Suprapubic skin (tissue), 4 donors: Measurements from ENCODE around the gene GRID1. TPM values are rescaled to one million over a fixed set of nuclear protein-coding genes. Genes with fewer than 3 reads are reported as not detected.
A peak's percentile ranks its signal among the peaks of the same experiment; 100 is the strongest.
"Not testable (repeated sequence)": the region's sequence is repeated elsewhere in the genome, so short reads cannot be mapped to it uniquely, and the experiment has no call there.

ENCODE experiments used
- DNase-seq, 2 donors: peaks; one replicate each; pipeline ENCODE4 v3.0.0-alpha.2; 2019; ENCODE audit warnings: low spot score in 2 of 2
- H3K27ac ChIP-seq: fragments of 200-600 bp; sonication (generic); one replicate; pipeline ENCODE4 v1.5.1; 2019
- H3K27me3 ChIP-seq: fragments of 200-600 bp; sonication (generic); one replicate; pipeline ENCODE4 v1.5.1; 2019
- H3K36me3 ChIP-seq: fragments of 200-600 bp; sonication (generic); one replicate; pipeline ENCODE4 v1.5.1; 2019
- H3K4me1 ChIP-seq: fragments of 200-600 bp; sonication (generic); one replicate; pipeline ENCODE4 v1.5.1; 2019
- H3K4me3 ChIP-seq: fragments of 200-600 bp; sonication (generic); one replicate; pipeline ENCODE4 v1.5.1; 2019; ENCODE audit warnings: mild to moderate bottlenecking
- H3K9me3 ChIP-seq: fragments of 200-600 bp; sonication (generic); one replicate; pipeline ENCODE4 v1.5.1; 2019
- CTCF ChIP-seq, 2 donors: fragments of 200-600 bp in 1 of 2; fragments of 450-650 bp in 1 of 2; sonication (generic) in 1 of 2; IDR thresholded peaks; one replicate each; pipeline ENCODE4 v1.5.1; 2016 to 2019; ENCODE audit warnings: antibody characterized with exemption in 2 of 2, mild to moderate bottlenecking in 1 of 2, moderate library complexity in 1 of 2
- EP300 ChIP-seq: sonication (generic); formaldehyde crosslinking; IDR thresholded peaks from one replicate; pipeline ENCODE4 v1.6.1; 2017; ENCODE audit warnings: antibody characterized with exemption
- POLR2A ChIP-seq, 2 donors: fragments of 450-650 bp; IDR thresholded peaks; one replicate each; pipeline ENCODE4 v1.6.1; 2017; ENCODE audit warnings: antibody characterized with exemption in 2 of 2, mild to moderate bottlenecking in 2 of 2, moderate library complexity in 2 of 2
- POLR2AphosphoS5 ChIP-seq, 3 donors: sonication (generic); formaldehyde crosslinking; IDR thresholded peaks; one replicate each; pipeline ENCODE4 v1.6.1; 2017; ENCODE audit warnings: antibody characterized with exemption in 3 of 3
- WGBS: methylation state at CpG from one replicate; pipeline ENCODE4 v1.1.5; 2018; 5-methylcytosine and 5-hydroxymethylcytosine counted together
- total RNA-seq, 4 donors: library from RNA; depleted of rRNA; stranded (reverse); fragments of >200 nt; gene quantifications; one replicate each; pipeline ENCODE4 v1.1.0, GENCODE V29; 2016

GRID1 gene
- total RNA-seq, 4 donors from 2014 or later = 1.8 to 3.1 (median 2.4) TPM

- no peak for TF ChIP-seq EP300
- no peak for TF ChIP-seq POLR2A (IDR thresholded peaks at IDR 0.05)
- TF ChIP-seq CTCF (IDR thresholded peaks at IDR 0.05) = no peak
- TF ChIP-seq POLR2AphosphoS5 (IDR thresholded peaks at IDR 0.05) = no peak
- Histone ChIP-seq H3K4me1 (no peaks in the 10 kb centered on the region), H3K4me3 (no peak overlapping the region), H3K27me3 (no peaks in the 10 kb centered on the region), H3K27ac (no peak overlapping the region), H3K36me3 (no peaks in the 10 kb centered on the region), H3K9me3 (no peaks in the 10 kb centered on the region)
- 80% methylated on average over 5 of the region's 6 CpGs for WGBS
- peak in 1 of 2 donors; percentile 20 for DNase-seq
Observed at GRCh38 chr10:86110156-86110786, 256.3 kb downstream of the GRID1 start.

GRCh38 chr10:86109421-86109820, 257.2 kb downstream of the GRID1 start:
- WGBS = 100% methylated on average over 1 of the region's 1 CpG
- no peak for DNase-seq

GRCh38 chr10:86108696-86109095, 257.9 kb downstream of the GRID1 start:
- DNase-seq = no peak
- H3K9me3 ChIP-seq = no peaks in the 10 kb centered on the region
- H3K27ac ChIP-seq = no peak overlapping the region
- no peak overlapping the region for H3K4me3 ChIP-seq
- no peaks in the 10 kb centered on the region for H3K27me3 ChIP-seq
- TF ChIP-seq POLR2AphosphoS5 (IDR thresholded peaks at IDR 0.05) (no peak), EP300 (no peak), POLR2A (IDR thresholded peaks at IDR 0.05) (no peak), CTCF (IDR thresholded peaks at IDR 0.05) (no peak)
- no peaks in the 10 kb centered on the region for H3K4me1 ChIP-seq
- no peaks in the 10 kb centered on the region for H3K36me3 ChIP-seq
- WGBS = 91% methylated on average over 7 of the region's 7 CpGs

More at GRCh38 chr10:86109421-86109820, 257.2 kb downstream of the GRID1 start:
- Histone ChIP-seq H3K36me3 (no peaks in the 10 kb centered on the region), H3K9me3 (no peaks in the 10 kb centered on the region), H3K4me3 (no peak overlapping the region), H3K27ac (no peak overlapping the region), H3K4me1 (no peaks in the 10 kb centered on the region), H3K27me3 (no peaks in the 10 kb centered on the region)
- TF ChIP-seq CTCF (IDR thresholded peaks at IDR 0.05) = no peak
- no peak for TF ChIP-seq EP300
- no peak for TF ChIP-seq POLR2A (IDR thresholded peaks at IDR 0.05)
- no peak for TF ChIP-seq POLR2AphosphoS5 (IDR thresholded peaks at IDR 0.05)

DNA sequence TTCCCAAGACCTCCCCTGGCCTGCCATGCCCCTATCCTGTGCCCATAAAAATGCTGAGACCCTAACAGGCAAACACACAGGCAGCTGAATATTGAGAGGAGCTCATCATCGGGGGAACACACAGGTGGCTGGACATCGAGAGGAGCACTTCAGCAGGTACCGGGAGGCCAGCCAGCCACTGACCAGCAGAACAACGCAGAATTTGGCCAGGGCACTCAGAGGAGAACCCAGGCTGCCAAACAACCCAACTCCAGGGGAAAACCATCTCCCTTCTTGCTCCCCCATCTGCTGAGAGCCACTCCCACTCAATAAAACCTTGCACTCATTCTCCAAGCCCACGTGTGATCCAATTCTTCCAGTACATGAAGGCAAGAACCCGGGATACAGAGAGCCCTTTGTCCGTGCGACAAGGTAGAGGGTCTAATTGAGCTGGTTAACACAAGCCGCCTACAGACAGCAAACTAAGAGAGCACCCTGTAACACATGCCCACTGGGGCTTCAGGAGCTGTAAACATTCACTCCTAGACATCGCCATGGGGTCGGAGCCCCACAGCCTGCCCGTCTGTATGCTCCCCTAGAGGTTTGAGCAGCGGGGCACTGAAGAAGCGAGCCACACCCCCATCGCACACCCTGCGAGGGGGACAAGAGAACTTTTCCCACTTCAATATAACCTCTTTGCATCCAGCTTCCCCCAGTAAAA, 258.8 kb downstream of the GRID1 start:
- not testable (repeated sequence) for H3K9me3 ChIP-seq

GRCh38 chr10:86107131-86107530, 259.5 kb downstream of the GRID1 start:
- no peak for DNase-seq
- TF ChIP-seq EP300 (no peak), CTCF (IDR thresholded peaks at IDR 0.05) (no peak), POLR2AphosphoS5 (IDR thresholded peaks at IDR 0.05) (no peak), POLR2A (IDR thresholded peaks at IDR 0.05) (no peak)
- no peaks in the 10 kb centered on the region for H3K36me3 ChIP-seq
- no peak overlapping the region for H3K27ac ChIP-seq
- no peaks in the 10 kb centered on the region for H3K27me3 ChIP-seq
- 96% methylated on average over 6 of the region's 6 CpGs for WGBS
- H3K9me3 ChIP-seq = no peaks in the 10 kb centered on the region
- no peaks in the 10 kb centered on the region for H3K4me1 ChIP-seq
- no peak overlapping the region for H3K4me3 ChIP-seq

More for the DNA sequence above, 258.8 kb downstream of the GRID1 start:
- WGBS = 77% methylated on average over 16 of the region's 16 CpGs
- H3K27me3 ChIP-seq, H3K27ac ChIP-seq, DNase-seq, H3K4me3 ChIP-seq, H3K36me3 ChIP-seq, H3K4me1 ChIP-seq: not testable (repeated sequence)
